GM13977 (cell line): ENCODE results near the gene KLF17.

Experiments
- DNase-seq: peaks from one replicate; pipeline ENCODE4 v3.0.0; 2012; ENCODE audit warnings: low spot score
- in situ Hi-C: fragments of 300-500 bp; cut with MboI; formaldehyde crosslinking; loops from one replicate; pipeline ENCODE4 v1.12.0; 2022; ENCODE audit warnings: low sequenced_read_pairs, low pct_unique_long_range_greater_than_20kb, mixed read lengths, inconsistent platforms; ENCODE audit not compliant: unreplicated experiment
- TF ChIP-seq, protein P1 (sequence below): IDR thresholded peaks from 2 replicates; pipeline ENCODE4 v1.5.1; 2012; ENCODE audit warnings: mild to moderate bottlenecking, control low read depth; ENCODE audit not compliant: insufficient read depth; ENCODE audit errors: extremely low read depth, missing control alignments

Gene KLF17, protein sequence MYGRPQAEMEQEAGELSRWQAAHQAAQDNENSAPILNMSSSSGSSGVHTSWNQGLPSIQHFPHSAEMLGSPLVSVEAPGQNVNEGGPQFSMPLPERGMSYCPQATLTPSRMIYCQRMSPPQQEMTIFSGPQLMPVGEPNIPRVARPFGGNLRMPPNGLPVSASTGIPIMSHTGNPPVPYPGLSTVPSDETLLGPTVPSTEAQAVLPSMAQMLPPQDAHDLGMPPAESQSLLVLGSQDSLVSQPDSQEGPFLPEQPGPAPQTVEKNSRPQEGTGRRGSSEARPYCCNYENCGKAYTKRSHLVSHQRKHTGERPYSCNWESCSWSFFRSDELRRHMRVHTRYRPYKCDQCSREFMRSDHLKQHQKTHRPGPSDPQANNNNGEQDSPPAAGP

DNA sequence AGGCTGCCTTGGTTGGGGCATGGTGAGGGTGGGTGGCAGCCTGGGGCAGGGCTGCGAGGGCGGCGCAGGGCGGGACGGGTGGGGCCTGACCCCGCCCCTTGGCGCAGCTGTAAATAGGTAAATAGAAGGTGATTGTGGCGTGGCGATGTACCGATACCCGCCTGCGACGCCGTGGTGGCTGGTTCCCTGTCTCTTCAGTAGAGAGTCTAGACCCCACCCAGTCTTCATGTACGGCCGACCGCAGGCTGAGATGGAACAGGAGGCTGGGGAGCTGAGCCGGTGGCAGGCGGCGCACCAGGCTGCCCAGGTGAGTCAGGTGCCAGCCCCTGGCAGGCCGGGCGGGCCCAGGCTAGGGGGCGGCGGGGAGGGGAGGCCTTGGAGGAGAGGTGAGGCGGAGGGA lies at the start of gene KLF17:
KLF17 (plus strand) TSS at position 140 of the 400 bp plus-strand sequence; CDS start at position 227, 87 bp downstream.
- TF ChIP-seq, protein P1, sequence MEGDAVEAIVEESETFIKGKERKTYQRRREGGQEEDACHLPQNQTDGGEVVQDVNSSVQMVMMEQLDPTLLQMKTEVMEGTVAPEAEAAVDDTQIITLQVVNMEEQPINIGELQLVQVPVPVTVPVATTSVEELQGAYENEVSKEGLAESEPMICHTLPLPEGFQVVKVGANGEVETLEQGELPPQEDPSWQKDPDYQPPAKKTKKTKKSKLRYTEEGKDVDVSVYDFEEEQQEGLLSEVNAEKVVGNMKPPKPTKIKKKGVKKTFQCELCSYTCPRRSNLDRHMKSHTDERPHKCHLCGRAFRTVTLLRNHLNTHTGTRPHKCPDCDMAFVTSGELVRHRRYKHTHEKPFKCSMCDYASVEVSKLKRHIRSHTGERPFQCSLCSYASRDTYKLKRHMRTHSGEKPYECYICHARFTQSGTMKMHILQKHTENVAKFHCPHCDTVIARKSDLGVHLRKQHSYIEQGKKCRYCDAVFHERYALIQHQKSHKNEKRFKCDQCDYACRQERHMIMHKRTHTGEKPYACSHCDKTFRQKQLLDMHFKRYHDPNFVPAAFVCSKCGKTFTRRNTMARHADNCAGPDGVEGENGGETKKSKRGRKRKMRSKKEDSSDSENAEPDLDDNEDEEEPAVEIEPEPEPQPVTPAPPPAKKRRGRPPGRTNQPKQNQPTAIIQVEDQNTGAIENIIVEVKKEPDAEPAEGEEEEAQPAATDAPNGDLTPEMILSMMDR: no peak
- no peak for DNase-seq
- in situ Hi-C loops: no loop called here

DNA sequence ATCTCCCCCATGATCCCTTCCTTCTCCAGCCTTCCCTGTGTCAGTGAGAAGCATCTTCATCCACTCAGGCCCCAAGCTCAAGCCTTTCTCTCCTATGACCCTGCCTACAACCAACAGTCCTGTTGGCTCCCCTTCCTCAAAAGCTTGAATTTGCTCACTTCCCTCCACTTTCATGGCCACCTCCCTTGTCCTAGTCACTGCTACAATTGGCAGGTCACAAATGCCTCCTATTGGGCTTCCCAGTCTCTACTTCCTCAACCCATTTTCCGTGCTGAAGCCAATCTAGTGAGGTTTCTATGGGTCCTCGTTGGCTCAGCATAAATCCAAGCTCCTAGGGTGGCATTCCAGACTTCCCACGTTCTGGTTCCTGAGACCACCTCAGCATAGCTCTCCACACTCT lies 47.2 kb upstream of the KLF17 start:
- DNase-seq: no peak
- TF ChIP-seq, protein P1: no peak
- in situ Hi-C loops: no loop called here

DNA sequence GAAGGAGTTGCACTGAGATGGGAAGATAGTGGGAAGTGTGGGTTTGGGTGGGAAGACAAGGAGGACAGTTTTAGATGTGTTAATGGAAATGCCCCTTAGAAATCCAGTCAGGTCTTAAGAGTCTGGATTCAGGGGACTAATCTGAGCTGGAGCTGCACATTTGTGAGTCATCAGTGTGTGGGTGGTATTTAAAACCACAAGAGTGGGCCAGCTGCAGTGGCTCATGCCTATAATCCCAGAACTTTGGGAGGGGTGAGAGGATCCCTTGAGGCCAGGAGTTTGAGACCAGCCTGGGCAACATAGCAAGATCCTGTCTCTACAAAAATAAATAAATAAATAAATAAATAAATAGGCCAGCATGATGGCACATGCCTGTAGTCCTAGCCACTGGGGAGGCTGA lies 46.4 kb upstream of the KLF17 start:
- TF ChIP-seq, protein P1: no peak
- in situ Hi-C loops: no loop called here
- no peak for DNase-seq

DNA sequence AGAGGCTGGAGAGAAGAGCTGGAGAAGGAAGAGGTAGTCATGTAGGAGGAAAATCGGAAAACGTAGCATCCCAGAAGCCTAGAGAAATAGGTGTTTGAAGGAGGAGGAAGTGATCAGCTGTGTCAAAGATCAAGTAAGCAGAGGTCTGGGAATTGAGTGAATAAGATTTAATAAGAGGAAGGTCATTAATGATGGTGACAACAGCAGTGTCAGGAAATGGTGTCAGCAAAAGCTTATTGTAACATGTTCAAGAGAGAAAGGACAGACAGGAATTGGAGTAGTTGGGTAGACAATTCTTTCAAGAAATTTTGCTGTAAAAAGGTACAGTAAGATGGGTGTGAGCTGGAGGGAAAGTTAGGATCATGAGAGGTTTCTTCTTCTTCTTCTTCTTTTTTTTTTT lies 45.8 kb upstream of the KLF17 start:
- in situ Hi-C loops: no loop called here
- DNase-seq: no peak
- TF ChIP-seq, protein P1: no peak

GRCh38 chr1:44073528-44073927 lies 45.1 kb upstream of the KLF17 start:
- in situ Hi-C loops: no loop called here
- TF ChIP-seq, protein P1: no peak
- DNase-seq: no peak

- TF ChIP-seq, protein P1: no peak
- no peak for DNase-seq
- in situ Hi-C loops: no loop called here
Observed at GRCh38 chr1:44074415-44074814, 44.2 kb upstream of the KLF17 start.

DNA sequence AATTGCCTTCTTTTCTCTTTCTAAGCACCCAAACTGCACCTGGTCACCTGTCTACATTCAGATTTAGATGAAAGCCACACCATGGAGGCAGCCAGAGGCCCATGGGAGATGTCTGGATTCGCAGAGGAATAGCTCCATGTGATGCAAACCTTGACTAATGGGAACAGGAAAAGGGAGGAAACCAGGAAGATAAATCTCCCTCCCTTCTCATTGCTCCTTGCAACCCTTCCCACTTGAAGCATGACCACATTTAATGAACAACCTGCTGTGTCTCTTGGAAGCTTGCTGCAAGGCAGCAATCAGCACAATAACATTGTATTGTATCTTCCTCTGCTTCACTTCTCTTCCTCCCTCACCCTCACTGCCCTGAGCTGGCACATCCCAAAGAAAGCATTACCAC lies 42.6 kb upstream of the KLF17 start:
- in situ Hi-C loops: no loop called here
- TF ChIP-seq, protein P1: no peak
- DNase-seq: no peak
